HepG2 (cell line): ENCODE results near the gene COL27A1.

Source experiments
- CTCF ChIP-seq: sonication (generic); formaldehyde crosslinking; IDR thresholded peaks from 2 replicates; pipeline ENCODE4 v1.5.0; 2020; ENCODE audit warnings: mild to moderate bottlenecking, missing genetic modification reagents, moderate library complexity
- ELF1 ChIP-seq: sonication (generic); formaldehyde crosslinking; IDR thresholded peaks from 2 replicates; pipeline ENCODE4 v1.4.0; 2020; ENCODE audit warnings: missing genetic modification reagents
- MEIS2 ChIP-seq: sonication (generic); formaldehyde crosslinking; IDR thresholded peaks from 2 replicates; pipeline ENCODE4 v1.9.0; 2021; ENCODE audit warnings: mild to moderate bottlenecking, missing genetic modification reagents
- MYC ChIP-seq: sonication (generic); formaldehyde crosslinking; IDR thresholded peaks from 2 replicates; pipeline ENCODE4 v1.9.0; 2021; ENCODE audit warnings: missing genetic modification reagents, borderline replicate concordance
- NR2F2 ChIP-seq: IDR thresholded peaks from 2 replicates; pipeline ENCODE4 v1.6.1; 2012; ENCODE audit warnings: low read depth, inconsistent platforms, borderline replicate concordance
- PLRG1 ChIP-seq: fragments of 450-650 bp; conservative IDR thresholded peaks from 2 replicates; pipeline ENCODE4 v1.6.1; 2016
- PTBP1 ChIP-seq: fragments of 200-400 bp; formaldehyde crosslinking; IDR thresholded peaks from 2 replicates; pipeline ENCODE4 v1.6.1; 2018; ENCODE audit warnings: low read length, low read depth; ENCODE audit not compliant: poor library complexity, severe bottlenecking
- RARA ChIP-seq: IDR thresholded peaks from 2 replicates; pipeline ENCODE4 v1.6.1; 2016; ENCODE audit warnings: missing genetic modification reagents, missing compliant biosample characterization
- SETDB1 ChIP-seq: sonication (generic); formaldehyde crosslinking; IDR thresholded peaks from 2 replicates; pipeline ENCODE4 v1.5.1; 2020; ENCODE audit warnings: missing genetic modification reagents, mild to moderate bottlenecking, borderline replicate concordance
- ZC3H4 ChIP-seq: sonication (generic); formaldehyde crosslinking; IDR thresholded peaks from 2 replicates; pipeline ENCODE4 v1.4.0; 2020; ENCODE audit warnings: missing genetic modification reagents, borderline replicate concordance
- ZNF205 ChIP-seq: IDR thresholded peaks from 2 replicates; pipeline ENCODE4 v1.6.1; 2018; ENCODE audit warnings: missing biosample characterization, missing genetic modification reagents
- ZNF792 ChIP-seq: IDR thresholded peaks from 2 replicates; pipeline ENCODE4 v1.6.1; 2016

GRCh38 chr9:114196117-114196516 lies 40.8 kb downstream of the COL27A1 start:
- no peak for TF ChIP-seq MYC (CRISPR knock-in tag)
- TF ChIP-seq ZNF205 = no peak
- no peak for TF ChIP-seq ZC3H4 (CRISPR knock-in tag)
- no peak for TF ChIP-seq NR2F2
- TF ChIP-seq ZNF792 (CRISPR knock-in tag) = no peak
- TF ChIP-seq CTCF (CRISPR knock-in tag) = no peak
- no peak for TF ChIP-seq PLRG1
- no peak for TF ChIP-seq SETDB1 (CRISPR knock-in tag)
- TF ChIP-seq RARA (CRISPR knock-in tag) = no peak
- no peak for TF ChIP-seq ELF1
- no peak for TF ChIP-seq PTBP1
- no peak for TF ChIP-seq MEIS2
